ENCODE results near the gene PRR30. TPM values are rescaled to one million over a fixed set of nuclear protein-coding genes. Genes with fewer than 3 reads are reported as not detected.

The PRR30 gene
- total RNA-seq, 4 donors from 2014 or later, result not detected

DNA sequence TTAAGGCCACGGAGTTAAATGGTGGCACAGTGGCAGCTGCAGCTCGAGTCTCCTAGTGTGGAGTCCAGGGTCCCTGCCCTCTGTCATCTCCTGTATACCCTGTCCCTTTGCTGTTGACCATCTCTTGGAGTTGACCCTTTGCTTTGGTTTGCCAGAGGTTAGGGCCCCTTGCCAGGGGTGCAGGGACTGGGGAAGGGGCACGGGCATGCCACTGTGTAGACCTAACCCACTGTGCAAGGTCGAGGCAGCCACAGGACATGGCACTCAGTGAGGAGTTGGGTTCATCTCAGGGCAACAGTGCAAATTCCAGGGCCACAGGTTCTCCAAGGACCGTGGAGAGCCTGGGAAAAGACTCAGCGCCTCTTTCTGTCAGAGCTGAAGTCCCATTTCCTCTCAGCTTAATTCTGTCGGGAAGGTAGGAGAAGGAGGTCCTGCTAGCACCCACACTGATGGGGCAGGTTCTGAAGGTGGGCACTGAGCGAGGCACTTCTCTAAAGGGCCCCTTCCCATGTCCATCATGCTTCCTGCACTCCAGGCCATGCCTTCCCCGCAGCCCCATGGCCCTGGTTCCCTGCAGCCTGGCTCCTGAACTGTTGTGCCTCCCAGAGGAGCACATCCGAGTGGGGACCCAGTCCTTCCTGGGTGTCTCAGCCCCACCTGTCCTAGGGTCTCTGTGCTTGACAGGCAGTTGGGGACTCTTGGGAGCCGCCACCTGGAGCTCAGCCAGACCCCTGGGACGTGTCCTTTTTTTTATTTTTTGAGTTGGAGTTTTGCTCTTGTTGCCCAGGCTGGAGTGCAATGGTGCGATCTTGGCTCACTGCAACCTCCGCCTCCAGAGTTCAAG lies 49.9 kb downstream of the PRR30 start:
- WGBS, result 89% methylated on average over 12 of the region's 14 CpGs
- H3K27ac ChIP-seq, result no peak overlapping the region
- H3K9me3 ChIP-seq, result no peaks in the 10 kb centered on the region
- H3K4me1 ChIP-seq, result peaks cover 25% of the 10 kb centered on the region
- H3K27me3 ChIP-seq, result no peaks in the 10 kb centered on the region
- no peak for DNase-seq (ENCODE audit: low spot score in 2 of 2)
- H3K4me3 ChIP-seq, result no peak overlapping the region
- no peaks in the 10 kb centered on the region for H3K36me3 ChIP-seq
- TF ChIP-seq EP300 (IDR thresholded peaks at IDR 0.05) (no peak), POLR2A (IDR thresholded peaks at IDR 0.05) (no peak), POLR2AphosphoS5 (IDR thresholded peaks at IDR 0.05) (no peak)
- TF ChIP-seq, protein P1, sequence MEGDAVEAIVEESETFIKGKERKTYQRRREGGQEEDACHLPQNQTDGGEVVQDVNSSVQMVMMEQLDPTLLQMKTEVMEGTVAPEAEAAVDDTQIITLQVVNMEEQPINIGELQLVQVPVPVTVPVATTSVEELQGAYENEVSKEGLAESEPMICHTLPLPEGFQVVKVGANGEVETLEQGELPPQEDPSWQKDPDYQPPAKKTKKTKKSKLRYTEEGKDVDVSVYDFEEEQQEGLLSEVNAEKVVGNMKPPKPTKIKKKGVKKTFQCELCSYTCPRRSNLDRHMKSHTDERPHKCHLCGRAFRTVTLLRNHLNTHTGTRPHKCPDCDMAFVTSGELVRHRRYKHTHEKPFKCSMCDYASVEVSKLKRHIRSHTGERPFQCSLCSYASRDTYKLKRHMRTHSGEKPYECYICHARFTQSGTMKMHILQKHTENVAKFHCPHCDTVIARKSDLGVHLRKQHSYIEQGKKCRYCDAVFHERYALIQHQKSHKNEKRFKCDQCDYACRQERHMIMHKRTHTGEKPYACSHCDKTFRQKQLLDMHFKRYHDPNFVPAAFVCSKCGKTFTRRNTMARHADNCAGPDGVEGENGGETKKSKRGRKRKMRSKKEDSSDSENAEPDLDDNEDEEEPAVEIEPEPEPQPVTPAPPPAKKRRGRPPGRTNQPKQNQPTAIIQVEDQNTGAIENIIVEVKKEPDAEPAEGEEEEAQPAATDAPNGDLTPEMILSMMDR (IDR thresholded peaks at IDR 0.05), result no peak

DNA sequence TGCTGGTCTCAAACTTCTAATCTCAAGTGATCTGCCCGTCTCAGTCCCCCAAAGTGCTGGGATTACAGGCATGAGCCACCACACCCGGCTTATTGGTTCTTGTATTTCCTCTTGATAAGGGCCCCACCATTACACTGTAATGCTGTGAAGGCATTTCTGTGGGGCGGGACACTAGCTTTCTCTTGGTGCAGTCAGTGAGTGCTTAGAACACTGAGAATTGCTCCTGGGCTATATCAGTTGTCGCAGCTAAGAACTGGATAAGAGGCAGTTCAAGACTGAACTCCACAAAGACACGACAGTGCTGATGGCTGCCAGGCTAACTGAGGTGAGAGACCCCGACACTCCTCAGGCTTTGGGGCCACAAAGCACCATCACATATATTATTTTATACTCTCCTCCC lies 50.6 kb downstream of the PRR30 start:
- Histone ChIP-seq H3K27ac (no peak overlapping the region), H3K4me3 (no peak overlapping the region), H3K27me3 (no peaks in the 10 kb centered on the region), H3K9me3 (no peaks in the 10 kb centered on the region), H3K36me3 (no peaks in the 10 kb centered on the region), H3K4me1 (peaks cover 31% of the 10 kb centered on the region)
- 97% methylated on average over 6 of the region's 6 CpGs for WGBS
- TF ChIP-seq EP300 (IDR thresholded peaks at IDR 0.05), result no peak
- TF ChIP-seq, protein P1 (IDR thresholded peaks at IDR 0.05), result no peak
- no peak for TF ChIP-seq POLR2AphosphoS5 (IDR thresholded peaks at IDR 0.05)
- no peak for TF ChIP-seq POLR2A (IDR thresholded peaks at IDR 0.05)
- DNase-seq (ENCODE audit: low spot score in 2 of 2), result no peak

DNA sequence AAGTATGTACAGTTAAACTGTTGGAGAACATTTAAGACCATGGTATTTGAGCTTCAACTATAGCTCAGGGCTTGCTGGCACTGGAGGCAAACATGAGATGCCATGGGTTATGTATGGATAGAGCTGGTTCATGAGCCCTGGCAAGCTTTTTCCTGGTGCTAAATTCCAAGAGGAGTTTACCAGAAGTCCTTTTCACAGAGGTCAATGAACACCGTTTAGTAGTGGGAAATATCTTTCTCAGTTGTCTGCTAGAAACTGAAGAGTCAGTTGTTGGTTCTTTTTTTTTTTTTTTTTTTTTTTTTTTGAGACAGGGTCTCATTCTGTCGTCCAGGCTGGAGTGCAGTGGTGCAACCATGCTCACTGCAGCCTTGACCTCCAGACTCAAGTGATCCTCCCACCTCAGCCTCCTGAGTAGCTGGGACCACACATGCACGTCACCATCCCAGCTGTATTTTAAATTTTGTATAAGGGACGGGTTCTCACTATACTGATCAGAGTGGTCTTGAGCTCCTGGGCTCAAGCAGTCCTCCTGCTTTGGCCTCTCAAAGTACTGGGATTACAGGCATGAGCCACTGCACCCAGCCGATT lies 51.3 kb downstream of the PRR30 start:
- Histone ChIP-seq H3K27me3 (no peaks in the 10 kb centered on the region), H3K36me3 (no peaks in the 10 kb centered on the region), H3K4me1 (peaks cover 34% of the 10 kb centered on the region), H3K9me3 (no peaks in the 10 kb centered on the region), H3K4me3 (no peak overlapping the region), H3K27ac (no peak overlapping the region)
- 87% methylated on average over 5 of the region's 5 CpGs for WGBS
- DNase-seq (ENCODE audit: low spot score in 2 of 2), result no peak
- no peak for TF ChIP-seq POLR2A (IDR thresholded peaks at IDR 0.05)
- TF ChIP-seq, protein P1 (IDR thresholded peaks at IDR 0.05), result no peak
- no peak for TF ChIP-seq POLR2AphosphoS5 (IDR thresholded peaks at IDR 0.05)
- no peak for TF ChIP-seq EP300 (IDR thresholded peaks at IDR 0.05)

Other genes with a start within 250 kb of the PRR30 start
- gene MAPRE3, start 168.8 kb downstream of the PRR30 start, total RNA-seq, result 10 to 100 TPM; 29.5 to 57.5 (median 34.0) TPM
- gene TMEM214, start 106.4 kb downstream of the PRR30 start, total RNA-seq, result 10 to 100 TPM; 39.2 to 56.3 (median 44.7) TPM
- 10 to 100 TPM; 15.3 to 18.9 (median 18.5) TPM for gene AGBL5, start 87.7 kb downstream of the PRR30 start, total RNA-seq
- 100 to 1,000 TPM in 3 of 4 donors, 10 to 100 TPM in 1; 70.8 to 225 (median 199) TPM for gene OST4, start 67.8 kb downstream of the PRR30 start, total RNA-seq
- gene EMILIN1, start 60.8 kb downstream of the PRR30 start, total RNA-seq, result 10 to 100 TPM in 1 of 4 donors, 1 to 10 TPM in 3; 3.0 to 13.8 (median 5.8) TPM
- 1 to 10 TPM; 2.8 to 6.3 (median 3.8) TPM for gene KHK, start 52.6 kb downstream of the PRR30 start, total RNA-seq
- gene CGREF1, start 20.3 kb downstream of the PRR30 start, total RNA-seq, result 1 to 10 TPM; 1.1 to 4.2 (median 2.6) TPM
- gene ABHD1, start 15.6 kb downstream of the PRR30 start, total RNA-seq, result not detected
- gene PREB, start 4.8 kb downstream of the PRR30 start, total RNA-seq, result 10 to 100 TPM; 40.0 to 55.3 (median 47.1) TPM
- gene TCF23, start 9.6 kb upstream of the PRR30 start, total RNA-seq, result under 1 TPM in 1 of 4 donors, not detected in 3; 0.11 TPM
- gene ATRAID, start 72.6 kb upstream of the PRR30 start, total RNA-seq, result 100 to 1,000 TPM; 109 to 177 (median 141) TPM
- gene SLC5A6, start 72.9 kb upstream of the PRR30 start, total RNA-seq, result 10 to 100 TPM; 30.4 to 33.4 (median 33.1) TPM
- gene CAD, start 78.0 kb upstream of the PRR30 start, total RNA-seq, result 10 to 100 TPM; 33.7 to 64.8 (median 42.1) TPM
- gene SLC30A3, start 123.6 kb upstream of the PRR30 start, total RNA-seq, result not detected
- not detected for gene DNAJC5G, start 136.0 kb upstream of the PRR30 start, total RNA-seq
- gene TRIM54, start 143.0 kb upstream of the PRR30 start, total RNA-seq, result not detected
- gene UCN, start 169.0 kb upstream of the PRR30 start, total RNA-seq, result 1 to 10 TPM in 2 of 4 donors, not detected in 2; 2.1 to 3.9 TPM
- gene MPV17, start 183.7 kb upstream of the PRR30 start, total RNA-seq, result 10 to 100 TPM; 51.8 to 87.5 (median 68.4) TPM
- 100 to 1,000 TPM in 1 of 4 donors, 10 to 100 TPM in 3; 53.8 to 160 (median 75.9) TPM for gene GTF3C2, start 217.4 kb upstream of the PRR30 start, total RNA-seq
- 10 to 100 TPM; 34.3 to 68.2 (median 48.5) TPM for gene EIF2B4, start 230.9 kb upstream of the PRR30 start, total RNA-seq
- gene SNX17, start 231.2 kb upstream of the PRR30 start, total RNA-seq, result 10 to 100 TPM; 73.4 to 89.8 (median 76.4) TPM
- 10 to 100 TPM in 3 of 4 donors, 1 to 10 TPM in 1; 7.6 to 16.7 (median 11.7) TPM for gene ZNF513, start 241.3 kb upstream of the PRR30 start, total RNA-seq